ENCODE measurements around the gene MAML3.

MAML3 gene

DNA sequence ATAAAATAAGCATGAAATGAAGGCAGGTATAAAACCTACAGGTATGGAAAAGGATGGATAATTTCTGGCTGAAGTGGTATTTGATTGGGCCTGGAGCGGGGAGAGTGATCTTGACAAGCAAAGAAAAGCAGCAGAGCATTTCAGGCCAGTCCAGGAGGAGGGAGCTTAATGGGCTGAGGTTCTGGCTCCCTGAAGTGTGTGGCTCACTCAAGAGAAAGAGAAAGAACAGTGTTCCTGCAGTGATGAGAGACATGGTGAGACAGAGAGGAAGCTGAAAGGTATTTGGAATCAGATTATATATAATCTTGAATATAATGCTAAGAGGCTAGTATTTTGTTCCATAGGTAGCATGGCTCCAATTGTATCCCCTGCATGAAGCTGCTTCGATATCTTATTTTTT, 334.9 kb downstream of the MAML3 start:
- WGBS, 2 donors (ENCODE audit: extremely low coverage in 2 of 2, insufficient read length in 2 of 2, insufficient replicate concordance in 1 of 2) = no CpG with 5 or more reads among the region's 2 CpGs
- no peak overlapping the region for H2BK15ac ChIP-seq (ENCODE audit: low read length)
- no peak overlapping the region for H2AK5ac ChIP-seq (ENCODE audit: low read depth, low read length)
- peaks cover 2 to 16% of the 10 kb centered on the region in 2 donors for H3K9me3 ChIP-seq (replicated peaks in 1 of 2; ENCODE audit: control insufficient read depth in 2 of 2, insufficient read depth in 1 of 2, low read depth in 1 of 2, low read length in 2 of 2)
- H3K18ac ChIP-seq (ENCODE audit: low read length) = no peak overlapping the region
- H2BK120ac ChIP-seq (ENCODE audit: low read depth, low read length) = no peak overlapping the region
- peaks cover 21 to 55% of the 10 kb centered on the region in 2 donors for H3K4me1 ChIP-seq (ENCODE audit: control insufficient read depth in 2 of 2, insufficient read depth in 1 of 2, low read depth in 1 of 2, low read length in 2 of 2)
- no peak for DNase-seq (ENCODE audit: low spot score)
- H3K4me2 ChIP-seq (ENCODE audit: insufficient read depth, low read length, poor library complexity, severe bottlenecking) = no peak overlapping the region
- H2BK12ac ChIP-seq (ENCODE audit: low read length) = no peak overlapping the region
- H3K79me1 ChIP-seq (ENCODE audit: low read depth, low read length) = no peaks in the 10 kb centered on the region
- H2AFZ ChIP-seq (ENCODE audit: low read length) = no peak overlapping the region
- no peak overlapping the region for H3K23ac ChIP-seq (ENCODE audit: low read depth, low read length, poor library complexity)
- H3K4ac ChIP-seq (ENCODE audit: low read length) = no peak overlapping the region
- H4K8ac ChIP-seq (ENCODE audit: low read depth, low read length) = no peak overlapping the region
- no peaks in the 10 kb centered on the region for H3K27me3 ChIP-seq (ENCODE audit: control insufficient read depth in 3 of 3, insufficient read depth in 3 of 3, low read depth in 1 of 3, low read length in 3 of 3)
- no peak overlapping the region for H3K9ac ChIP-seq (ENCODE audit: low read depth, low read length, poor library complexity)
- H2BK5ac ChIP-seq (ENCODE audit: low read length) = no peak overlapping the region
- H3K36me3 ChIP-seq (replicated peaks in 1 of 2; ENCODE audit: control insufficient read depth in 2 of 2, insufficient read depth in 2 of 2, low read length in 2 of 2) = peaks cover 0 to 2% of the 10 kb centered on the region in 2 donors
- H3K4me3 ChIP-seq (ENCODE audit: low read length in 2 of 2) = no peak overlapping the region
- no peak overlapping the region for H3K14ac ChIP-seq (ENCODE audit: low read length)
- no peak overlapping the region for H4K91ac ChIP-seq (ENCODE audit: low read depth, low read length, poor library complexity)
- H3K27ac ChIP-seq (replicated peaks; ENCODE audit: low read length) = no peak overlapping the region

DNA sequence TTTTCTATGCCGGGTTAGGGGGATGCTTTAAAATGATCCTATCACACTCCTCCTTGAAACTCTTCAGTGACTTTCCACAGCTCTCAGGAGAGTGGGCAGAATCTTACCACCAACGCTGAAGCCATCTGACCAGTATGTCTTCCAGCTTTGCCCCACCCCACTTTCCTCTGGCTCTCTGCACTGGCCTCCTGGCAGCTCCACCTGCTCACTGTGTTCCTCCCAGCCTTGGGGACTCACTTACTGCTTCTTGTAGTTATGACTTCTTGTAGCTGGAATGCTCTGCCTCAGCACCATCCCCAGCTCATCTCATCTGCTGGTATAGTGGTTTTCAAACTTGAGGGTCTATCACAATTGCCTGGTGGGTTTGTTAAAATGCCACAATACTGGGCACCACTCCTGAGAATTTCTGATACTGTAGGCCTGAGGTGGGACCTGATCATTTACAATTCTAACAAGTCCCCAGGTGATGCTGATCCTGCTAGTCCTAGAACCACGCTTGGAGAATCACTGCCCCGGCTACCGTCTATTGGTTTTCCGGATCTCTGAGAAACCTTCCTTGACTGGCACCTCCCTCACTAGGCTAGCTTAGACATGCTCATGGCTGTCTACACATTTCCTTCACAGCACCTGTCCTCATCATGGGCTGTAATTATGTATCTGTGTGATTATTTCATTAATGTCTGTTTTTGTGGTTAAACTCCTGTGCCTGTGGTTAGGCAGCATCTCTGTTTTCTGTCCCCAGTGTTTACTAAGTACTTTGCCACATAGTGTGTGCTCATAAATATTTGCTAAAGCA, 336.1 kb downstream of the MAML3 start:
- no peak overlapping the region for H4K8ac ChIP-seq (ENCODE audit: low read depth, low read length)
- H3K9ac ChIP-seq (ENCODE audit: low read depth, low read length, poor library complexity) = no peak overlapping the region
- no peak overlapping the region for H3K27ac ChIP-seq (replicated peaks; ENCODE audit: low read length)
- H2BK12ac ChIP-seq (ENCODE audit: low read length) = no peak overlapping the region
- H4K91ac ChIP-seq (ENCODE audit: low read depth, low read length, poor library complexity) = no peak overlapping the region
- no CpG with 5 or more reads among the region's 6 CpGs for whole genome bisulfite sequencing, 2 donors (ENCODE audit: extremely low coverage in 2 of 2, insufficient read length in 2 of 2, insufficient replicate concordance in 1 of 2)
- H2AFZ ChIP-seq (ENCODE audit: low read length) = no peak overlapping the region
- no peak overlapping the region for H2AK5ac ChIP-seq (ENCODE audit: low read depth, low read length)
- H3K23ac ChIP-seq (ENCODE audit: low read depth, low read length, poor library complexity) = no peak overlapping the region
- peaks cover 0 to 2% of the 10 kb centered on the region in 2 donors for H3K36me3 ChIP-seq (replicated peaks in 1 of 2; ENCODE audit: control insufficient read depth in 2 of 2, insufficient read depth in 2 of 2, low read length in 2 of 2)
- H3K27me3 ChIP-seq (ENCODE audit: control insufficient read depth in 3 of 3, insufficient read depth in 3 of 3, low read depth in 1 of 3, low read length in 3 of 3) = no peaks in the 10 kb centered on the region
- no peak overlapping the region for H2BK5ac ChIP-seq (ENCODE audit: low read length)
- H3K79me1 ChIP-seq (ENCODE audit: low read depth, low read length) = no peaks in the 10 kb centered on the region
- H3K9me3 ChIP-seq (replicated peaks in 1 of 2; ENCODE audit: control insufficient read depth in 2 of 2, insufficient read depth in 1 of 2, low read depth in 1 of 2, low read length in 2 of 2) = peaks cover 2 to 16% of the 10 kb centered on the region in 2 donors
- no peak overlapping the region for H3K4me2 ChIP-seq (ENCODE audit: insufficient read depth, low read length, poor library complexity, severe bottlenecking)
- DNase-seq (ENCODE audit: low spot score) = no peak
- H2BK120ac ChIP-seq (ENCODE audit: low read depth, low read length) = no peak overlapping the region
- H2BK15ac ChIP-seq (ENCODE audit: low read length) = peak overlapping the region; percentile 12
- H3K14ac ChIP-seq (ENCODE audit: low read length) = no peak overlapping the region
- no peak overlapping the region for H3K4me3 ChIP-seq (ENCODE audit: low read length in 2 of 2)
- no peak overlapping the region for H3K4ac ChIP-seq (ENCODE audit: low read length)
- H3K18ac ChIP-seq (ENCODE audit: low read length) = peak overlapping the region; percentile 49
- H3K4me1 ChIP-seq (ENCODE audit: control insufficient read depth in 2 of 2, insufficient read depth in 1 of 2, low read depth in 1 of 2, low read length in 2 of 2) = peaks cover 15 to 49% of the 10 kb centered on the region in 2 donors

- H2BK5ac ChIP-seq (ENCODE audit: low read length) = no peak overlapping the region
- H3K36me3 ChIP-seq (replicated peaks in 1 of 2; ENCODE audit: control insufficient read depth in 2 of 2, insufficient read depth in 2 of 2, low read length in 2 of 2) = peaks cover 0 to 2% of the 10 kb centered on the region in 2 donors
- H2AK5ac ChIP-seq (ENCODE audit: low read depth, low read length) = no peak overlapping the region
- DNase-seq (ENCODE audit: low spot score) = no peak
- no peaks in the 10 kb centered on the region for H3K27me3 ChIP-seq (ENCODE audit: control insufficient read depth in 3 of 3, insufficient read depth in 3 of 3, low read depth in 1 of 3, low read length in 3 of 3)
- H3K4me2 ChIP-seq (ENCODE audit: insufficient read depth, low read length, poor library complexity, severe bottlenecking) = no peak overlapping the region
- no peak overlapping the region for H3K9ac ChIP-seq (ENCODE audit: low read depth, low read length, poor library complexity)
- H3K4me3 ChIP-seq (ENCODE audit: low read length in 2 of 2) = no peak overlapping the region
- H3K9me3 ChIP-seq (replicated peaks in 1 of 2; ENCODE audit: control insufficient read depth in 2 of 2, insufficient read depth in 1 of 2, low read depth in 1 of 2, low read length in 2 of 2) = peaks cover 2 to 19% of the 10 kb centered on the region in 2 donors
- no peak overlapping the region for H3K14ac ChIP-seq (ENCODE audit: low read length)
- H3K4me1 ChIP-seq (ENCODE audit: control insufficient read depth in 2 of 2, insufficient read depth in 1 of 2, low read depth in 1 of 2, low read length in 2 of 2) = peaks cover 8 to 44% of the 10 kb centered on the region in 2 donors
- no peak overlapping the region for H3K23ac ChIP-seq (ENCODE audit: low read depth, low read length, poor library complexity)
- H2AFZ ChIP-seq (ENCODE audit: low read length) = no peak overlapping the region
- H3K79me1 ChIP-seq (ENCODE audit: low read depth, low read length) = no peaks in the 10 kb centered on the region
- H3K18ac ChIP-seq (ENCODE audit: low read length) = no peak overlapping the region
- no CpG with 5 or more reads among the region's 3 CpGs for WGBS, 2 donors (ENCODE audit: extremely low coverage in 2 of 2, insufficient read length in 2 of 2, insufficient replicate concordance in 1 of 2)
- H3K27ac ChIP-seq (replicated peaks; ENCODE audit: low read length) = peak overlapping the region; percentile 88
- no peak overlapping the region for H3K4ac ChIP-seq (ENCODE audit: low read length)
- H4K91ac ChIP-seq (ENCODE audit: low read depth, low read length, poor library complexity) = no peak overlapping the region
- no peak overlapping the region for H2BK12ac ChIP-seq (ENCODE audit: low read length)
- H4K8ac ChIP-seq (ENCODE audit: low read depth, low read length) = no peak overlapping the region
- H2BK120ac ChIP-seq (ENCODE audit: low read depth, low read length) = no peak overlapping the region
- H2BK15ac ChIP-seq (ENCODE audit: low read length) = no peak overlapping the region
Observed at GRCh38 chr4:139816856-139817255, 337.1 kb downstream of the MAML3 start.

DNA sequence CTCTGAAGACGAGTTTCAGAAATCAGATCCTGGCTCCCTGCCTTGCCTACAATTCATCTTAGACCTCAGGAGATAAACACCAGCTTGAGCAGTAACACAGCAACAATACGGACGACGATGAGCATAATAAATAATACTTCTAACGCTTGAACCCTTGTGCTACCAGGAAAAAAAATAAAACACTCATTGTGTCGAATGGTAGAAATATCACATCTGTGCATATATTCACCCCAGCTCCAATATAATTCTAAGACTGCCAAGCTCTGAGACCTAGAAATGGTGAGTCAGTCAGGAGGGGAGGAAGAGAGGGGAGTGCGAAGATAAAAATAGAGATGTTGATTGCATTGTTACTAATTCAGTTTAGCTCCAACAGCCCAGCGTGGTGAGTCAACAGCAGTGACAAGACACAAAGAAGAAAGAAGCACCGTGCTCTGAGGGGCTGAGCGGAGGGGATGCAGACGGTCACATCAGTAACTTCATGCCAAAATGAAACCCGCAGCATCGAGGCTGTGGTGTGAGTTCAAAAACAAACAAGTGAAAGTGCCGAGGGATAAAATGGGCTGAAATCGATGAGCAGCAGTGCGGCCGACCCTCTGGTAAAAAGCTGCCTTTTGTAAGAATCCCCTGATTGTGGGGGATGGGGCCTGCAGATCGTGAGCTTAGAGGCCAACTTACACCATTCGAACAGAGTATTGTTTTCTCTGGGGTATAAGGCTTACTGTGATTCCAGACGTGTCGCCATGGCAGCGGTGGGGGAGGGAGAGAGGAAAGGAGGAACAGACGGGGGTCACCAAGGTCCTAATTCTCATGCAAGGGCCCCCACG, 338.0 kb downstream of the MAML3 start:
- Histone ChIP-seq H4K8ac (ENCODE audit: low read depth, low read length) (no peak overlapping the region), H3K18ac (ENCODE audit: low read length) (peak overlapping the region; percentile 20), H3K23ac (ENCODE audit: low read depth, low read length, poor library complexity) (no peak overlapping the region), H2BK120ac (ENCODE audit: low read depth, low read length) (peak overlapping the region; percentile 10), H2AFZ (ENCODE audit: low read length) (peak overlapping the region; percentile 1), H3K4me3 (ENCODE audit: low read length in 2 of 2) (peak overlapping the region in 1 of 2 donors; percentile 28), H3K9me3 (replicated peaks in 1 of 2; ENCODE audit: control insufficient read depth in 2 of 2, insufficient read depth in 1 of 2, low read depth in 1 of 2, low read length in 2 of 2) (peaks cover 2 to 17% of the 10 kb centered on the region in 2 donors), H3K4me2 (ENCODE audit: insufficient read depth, low read length, poor library complexity, severe bottlenecking) (peak overlapping the region; percentile 46), H3K79me1 (ENCODE audit: low read depth, low read length) (no peaks in the 10 kb centered on the region), H2BK12ac (ENCODE audit: low read length) (no peak overlapping the region), H3K27me3 (ENCODE audit: control insufficient read depth in 3 of 3, insufficient read depth in 3 of 3, low read depth in 1 of 3, low read length in 3 of 3) (no peaks in the 10 kb centered on the region), H3K4me1 (ENCODE audit: control insufficient read depth in 2 of 2, insufficient read depth in 1 of 2, low read depth in 1 of 2, low read length in 2 of 2) (peaks cover 8 to 44% of the 10 kb centered on the region in 2 donors), H3K4ac (ENCODE audit: low read length) (no peak overlapping the region), H2BK15ac (ENCODE audit: low read length) (no peak overlapping the region), H4K91ac (ENCODE audit: low read depth, low read length, poor library complexity) (no peak overlapping the region), H3K9ac (ENCODE audit: low read depth, low read length, poor library complexity) (no peak overlapping the region), H2AK5ac (ENCODE audit: low read depth, low read length) (no peak overlapping the region), H3K36me3 (replicated peaks in 1 of 2; ENCODE audit: control insufficient read depth in 2 of 2, insufficient read depth in 2 of 2, low read length in 2 of 2) (no peaks in the 10 kb centered on the region), H3K27ac (replicated peaks; ENCODE audit: low read length) (peak overlapping the region; percentile 88), H2BK5ac (ENCODE audit: low read length) (no peak overlapping the region), H3K14ac (ENCODE audit: low read length) (no peak overlapping the region)
- peak; percentile 67 for DNase-seq (ENCODE audit: low spot score)
- WGBS, 2 donors (ENCODE audit: extremely low coverage in 2 of 2, insufficient read length in 2 of 2, insufficient replicate concordance in 1 of 2) = no CpG with 5 or more reads among the region's 24 CpGs
